IPS DF 19.7 (cell line): ENCODE data around the gene TVP23C.
A peak's percentile ranks its signal among the peaks of the same experiment; 100 is the strongest.

Source experiments
- DNase-seq: peaks from one replicate; pipeline ENCODE4 v3.0.0-alpha.2; 2013; ENCODE audit warnings: low read depth, low spot score

The TVP23C gene

GRCh38 chr17:15496735-15497670, 66.3 kb downstream of the TVP23C start:
- DNase-seq, result no peak

GRCh38 chr17:15494821-15495220, 68.5 kb downstream of the TVP23C start:
- DNase-seq, result no peak

- no peak for DNase-seq
These were observed 69.6 kb downstream of the TVP23C start for GRCh38 chr17:15493693-15494035.

- no peak for DNase-seq
These were observed 70.2 kb downstream of the TVP23C start for GRCh38 chr17:15492791-15493692.

- no peak for DNase-seq
These were observed 71.1 kb downstream of the TVP23C start for GRCh38 chr17:15492186-15492585.

- DNase-seq, result peak; percentile 88
These were observed 72.5 kb downstream of the TVP23C start for GRCh38 chr17:15490634-15491261.

GRCh38 chr17:15488557-15488956, 74.7 kb downstream of the TVP23C start:
- no peak for DNase-seq

- DNase-seq, result no peak
These were observed 78.2 kb downstream of the TVP23C start for GRCh38 chr17:15485045-15485444.

GRCh38 chr17:15483431-15483830, 79.9 kb downstream of the TVP23C start:
- no peak for DNase-seq

- no peak for DNase-seq
These were observed 80.8 kb downstream of the TVP23C start for GRCh38 chr17:15482476-15482875.

- DNase-seq, result no peak
These were observed 81.8 kb downstream of the TVP23C start for GRCh38 chr17:15481481-15481880.

- DNase-seq, result no peak
These were observed 83.1 kb downstream of the TVP23C start for GRCh38 chr17:15480204-15480603.

GRCh38 chr17:15479703-15480102, 83.6 kb downstream of the TVP23C start:
- DNase-seq, result no peak

GRCh38 chr17:15478845-15479244, 84.4 kb downstream of the TVP23C start:
- no peak for DNase-seq

- no peak for DNase-seq
These were observed 87.5 kb downstream of the TVP23C start for GRCh38 chr17:15475631-15476354.

- no peak for DNase-seq
These were observed 90.4 kb downstream of the TVP23C start for GRCh38 chr17:15472891-15473290.

GRCh38 chr17:15470536-15470935, 92.7 kb downstream of the TVP23C start:
- DNase-seq, result no peak

- DNase-seq, result no peak
These were observed 94.0 kb downstream of the TVP23C start for GRCh38 chr17:15469260-15469659.

GRCh38 chr17:15468126-15468525, 95.2 kb downstream of the TVP23C start:
- no peak for DNase-seq

GRCh38 chr17:15467592-15467991, 95.7 kb downstream of the TVP23C start, which contains the start of gene CDRT4:
CDRT4 (minus strand) TSS chr17:15467621; CDS start chr17:15440238, 27,383 bp downstream.
- no peak for DNase-seq

- DNase-seq, result no peak
These were observed 97.2 kb downstream of the TVP23C start for GRCh38 chr17:15466131-15466530.
